ENCODE results near the gene IGSF9B. TPM values are rescaled to one million over a fixed set of nuclear protein-coding genes. Genes with fewer than 3 reads are reported as not detected.

IGSF9B gene
- total RNA-seq, 3 donors from 2014 or later (not counting 1 experiment from before 2014, with no cell fraction given), result 2.2 to 6.1 (median 4.3) TPM

DNA sequence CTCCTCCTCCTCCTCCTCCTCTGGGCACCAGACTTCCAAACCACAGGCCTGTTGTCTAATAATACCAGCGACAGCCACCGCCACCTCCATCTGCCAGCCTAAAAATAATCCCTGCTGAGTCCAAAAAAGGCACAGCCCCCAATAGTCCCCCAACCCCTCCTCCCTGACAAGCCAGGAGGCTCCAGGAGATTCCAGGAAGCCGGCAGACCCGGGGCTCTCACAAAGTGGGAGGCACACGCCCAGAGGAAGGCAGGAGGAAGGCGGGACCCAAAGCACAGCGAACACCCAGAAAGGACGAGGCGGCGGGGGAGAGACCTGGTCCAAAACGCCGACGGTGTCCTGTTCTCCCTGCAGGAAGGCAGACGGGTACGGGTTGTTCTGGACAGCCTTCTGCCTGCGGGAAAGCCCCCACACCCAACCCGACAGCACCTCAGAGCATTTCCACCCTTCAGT lies 5.9 kb downstream of the IGSF9B start:
- Histone ChIP-seq H3K27me3 (ENCODE audit: control insufficient read depth, insufficient read depth, low read length) (peaks cover 20% of the 10 kb centered on the region), H3K4me1 (ENCODE audit: control insufficient read depth, insufficient read depth, low read length) (peaks cover 33% of the 10 kb centered on the region), H3K27ac (ENCODE audit: low read length) (no peak overlapping the region), H3K36me3 (ENCODE audit: control insufficient read depth, insufficient read depth, low read length) (no peaks in the 10 kb centered on the region), H3K4me3 (ENCODE audit: low read length) (no peak overlapping the region), H3K9me3 (ENCODE audit: control insufficient read depth, insufficient read depth, low read length) (no peaks in the 10 kb centered on the region)
- Mint-ChIP-seq H3K36me3 (no peaks in the 10 kb centered on the region), H3K27me3 (ENCODE audit: low read depth in 2 of 2) (peaks cover 27 to 50% of the 10 kb centered on the region in 2 donors), H3K4me3 (no peak overlapping the region), H3K4me1 (peaks cover 0 to 15% of the 10 kb centered on the region in 2 donors), H3K27ac (no peak overlapping the region), H3K9me3 (no peaks in the 10 kb centered on the region)
- TF ChIP-seq, protein P1, sequence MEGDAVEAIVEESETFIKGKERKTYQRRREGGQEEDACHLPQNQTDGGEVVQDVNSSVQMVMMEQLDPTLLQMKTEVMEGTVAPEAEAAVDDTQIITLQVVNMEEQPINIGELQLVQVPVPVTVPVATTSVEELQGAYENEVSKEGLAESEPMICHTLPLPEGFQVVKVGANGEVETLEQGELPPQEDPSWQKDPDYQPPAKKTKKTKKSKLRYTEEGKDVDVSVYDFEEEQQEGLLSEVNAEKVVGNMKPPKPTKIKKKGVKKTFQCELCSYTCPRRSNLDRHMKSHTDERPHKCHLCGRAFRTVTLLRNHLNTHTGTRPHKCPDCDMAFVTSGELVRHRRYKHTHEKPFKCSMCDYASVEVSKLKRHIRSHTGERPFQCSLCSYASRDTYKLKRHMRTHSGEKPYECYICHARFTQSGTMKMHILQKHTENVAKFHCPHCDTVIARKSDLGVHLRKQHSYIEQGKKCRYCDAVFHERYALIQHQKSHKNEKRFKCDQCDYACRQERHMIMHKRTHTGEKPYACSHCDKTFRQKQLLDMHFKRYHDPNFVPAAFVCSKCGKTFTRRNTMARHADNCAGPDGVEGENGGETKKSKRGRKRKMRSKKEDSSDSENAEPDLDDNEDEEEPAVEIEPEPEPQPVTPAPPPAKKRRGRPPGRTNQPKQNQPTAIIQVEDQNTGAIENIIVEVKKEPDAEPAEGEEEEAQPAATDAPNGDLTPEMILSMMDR (IDR thresholded peaks at IDR 0.05), result no peak
- 73% methylated on average over 17 of the region's 17 CpGs for WGBS (ENCODE audit: insufficient coverage)
- ATAC-seq (no peak), DNase-seq (no peak)
- intact Hi-C loops (cut with micrococcal nuclease), result no loop called here

DNA sequence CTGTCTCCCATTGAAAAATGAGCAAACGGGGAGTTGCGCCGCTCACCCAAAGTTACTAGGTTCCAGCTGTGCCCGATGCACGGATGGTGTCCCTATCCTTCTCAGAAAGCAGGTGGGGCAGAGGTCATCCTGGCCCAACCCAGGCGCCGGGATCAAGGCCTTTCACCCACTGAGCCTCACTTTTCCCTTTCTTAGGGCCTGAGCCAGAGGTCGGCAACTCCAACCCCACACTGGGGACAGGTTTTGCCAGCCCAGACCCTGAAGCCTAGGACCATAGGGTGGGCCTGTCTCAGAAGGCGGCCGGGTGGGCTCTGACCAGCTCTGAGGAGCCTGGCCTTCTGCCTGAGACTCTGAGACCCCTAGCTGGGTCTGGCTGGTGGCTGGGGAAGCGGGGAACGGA lies 6.3 kb downstream of the IGSF9B start:
- no peaks in the 10 kb centered on the region for H3K9me3 Mint-ChIP-seq
- no peaks in the 10 kb centered on the region for H3K9me3 ChIP-seq (ENCODE audit: control insufficient read depth, insufficient read depth, low read length)
- H3K36me3 ChIP-seq (ENCODE audit: control insufficient read depth, insufficient read depth, low read length), result no peaks in the 10 kb centered on the region
- DNase-seq (no peak), ATAC-seq (no peak)
- H3K27me3 Mint-ChIP-seq (ENCODE audit: low read depth in 2 of 2), result peaks cover 26 to 49% of the 10 kb centered on the region in 2 donors
- H3K4me3 ChIP-seq (ENCODE audit: low read length), result no peak overlapping the region
- TF ChIP-seq, protein P1 (IDR thresholded peaks at IDR 0.05), result no peak
- intact Hi-C loops (cut with micrococcal nuclease), result no loop called here
- no peak overlapping the region for H3K4me3 Mint-ChIP-seq
- H3K4me1 ChIP-seq (ENCODE audit: control insufficient read depth, insufficient read depth, low read length), result peaks cover 34% of the 10 kb centered on the region
- H3K27ac Mint-ChIP-seq, result no peak overlapping the region
- 95% methylated on average over 12 of the region's 12 CpGs for WGBS (ENCODE audit: insufficient coverage)
- H3K27ac ChIP-seq (ENCODE audit: low read length), result no peak overlapping the region
- peaks cover 1 to 20% of the 10 kb centered on the region in 2 donors for H3K4me1 Mint-ChIP-seq
- H3K27me3 ChIP-seq (ENCODE audit: control insufficient read depth, insufficient read depth, low read length), result peaks cover 18% of the 10 kb centered on the region
- H3K36me3 Mint-ChIP-seq, result no peaks in the 10 kb centered on the region

DNA sequence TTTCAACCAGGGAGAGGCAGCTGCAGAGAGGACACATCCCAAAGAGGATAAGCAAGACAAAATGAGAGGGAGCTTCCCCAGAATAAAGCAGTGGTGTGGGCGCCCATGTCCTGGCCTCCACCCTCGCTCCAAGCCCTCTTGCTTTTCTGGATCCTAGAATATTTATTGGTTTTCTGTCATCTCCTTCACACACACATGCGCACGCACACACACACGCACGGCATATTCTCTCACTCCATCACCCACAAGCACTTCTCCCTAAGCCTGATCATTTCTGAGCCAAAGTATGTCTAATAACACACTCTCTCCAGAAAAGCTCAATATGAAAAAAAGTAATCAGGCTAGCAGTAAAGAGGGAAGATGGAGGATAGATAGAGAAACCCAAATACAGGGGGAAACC lies 7.6 kb downstream of the IGSF9B start:
- Histone ChIP-seq H3K4me3 (ENCODE audit: low read length) (no peak overlapping the region), H3K27me3 (ENCODE audit: control insufficient read depth, insufficient read depth, low read length) (peaks cover 5% of the 10 kb centered on the region), H3K36me3 (ENCODE audit: control insufficient read depth, insufficient read depth, low read length) (no peaks in the 10 kb centered on the region), H3K27ac (ENCODE audit: low read length) (no peak overlapping the region), H3K4me1 (ENCODE audit: control insufficient read depth, insufficient read depth, low read length) (peaks cover 42% of the 10 kb centered on the region), H3K9me3 (ENCODE audit: control insufficient read depth, insufficient read depth, low read length) (no peaks in the 10 kb centered on the region)
- no peak overlapping the region for H3K27ac Mint-ChIP-seq
- H3K4me1 Mint-ChIP-seq, result peaks cover 14 to 32% of the 10 kb centered on the region in 2 donors
- TF ChIP-seq, protein P1 (IDR thresholded peaks at IDR 0.05), result no peak
- intact Hi-C loops (cut with micrococcal nuclease), result no loop called here
- 92% methylated on average over 6 of the region's 6 CpGs for WGBS (ENCODE audit: insufficient coverage)
- DNase-seq (no peak), ATAC-seq (no peak)
- H3K9me3 Mint-ChIP-seq, result no peaks in the 10 kb centered on the region
- peaks cover 14 to 42% of the 10 kb centered on the region in 2 donors for H3K27me3 Mint-ChIP-seq (ENCODE audit: low read depth in 2 of 2)
- no peaks in the 10 kb centered on the region for H3K36me3 Mint-ChIP-seq
- no peak overlapping the region for H3K4me3 Mint-ChIP-seq

DNA sequence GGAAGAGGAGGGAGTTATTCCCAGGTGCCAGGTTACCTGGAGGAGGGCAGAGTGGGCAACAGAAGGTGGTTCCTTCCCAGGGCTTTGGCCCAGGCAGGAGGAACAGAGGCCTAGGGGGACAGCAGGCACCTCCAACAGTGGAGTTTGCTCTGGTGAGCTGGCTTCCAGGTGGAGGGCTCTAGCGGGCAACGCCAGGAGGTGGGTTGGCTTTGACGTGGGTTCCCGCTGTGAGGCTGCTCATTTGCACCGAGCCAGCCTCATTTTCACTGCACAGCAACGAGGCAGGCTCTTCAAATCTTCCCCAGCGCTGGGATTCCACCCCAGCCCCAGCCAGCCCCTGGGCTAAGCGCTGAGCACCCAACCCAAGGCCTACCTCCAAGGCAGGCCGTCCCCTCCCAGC lies 8.1 kb downstream of the IGSF9B start:
- TF ChIP-seq, protein P1 (IDR thresholded peaks at IDR 0.05), result no peak
- no peaks in the 10 kb centered on the region for H3K9me3 ChIP-seq (ENCODE audit: control insufficient read depth, insufficient read depth, low read length)
- no peak for DNase-seq
- ATAC-seq, result no peak
- no peaks in the 10 kb centered on the region for H3K36me3 ChIP-seq (ENCODE audit: control insufficient read depth, insufficient read depth, low read length)
- H3K9me3 Mint-ChIP-seq, result no peaks in the 10 kb centered on the region
- peaks cover 14 to 32% of the 10 kb centered on the region in 2 donors for H3K4me1 Mint-ChIP-seq
- H3K27me3 Mint-ChIP-seq (ENCODE audit: low read depth in 2 of 2), result peaks cover 9 to 38% of the 10 kb centered on the region in 2 donors
- no peak overlapping the region for H3K4me3 Mint-ChIP-seq
- H3K27ac ChIP-seq (ENCODE audit: low read length), result no peak overlapping the region
- intact Hi-C loops (cut with micrococcal nuclease), result no loop called here
- WGBS (ENCODE audit: insufficient coverage), result 82% methylated on average over 9 of the region's 9 CpGs
- no peak overlapping the region for H3K4me3 ChIP-seq (ENCODE audit: low read length)
- no peak overlapping the region for H3K27ac Mint-ChIP-seq
- H3K4me1 ChIP-seq (ENCODE audit: control insufficient read depth, insufficient read depth, low read length), result peaks cover 43% of the 10 kb centered on the region
- no peaks in the 10 kb centered on the region for H3K36me3 Mint-ChIP-seq
- peaks cover 4% of the 10 kb centered on the region for H3K27me3 ChIP-seq (ENCODE audit: control insufficient read depth, insufficient read depth, low read length)
